ENCODE measurements around the gene ERVK3-1. TPM values are rescaled to one million over a fixed set of nuclear protein-coding genes. Genes with fewer than 3 reads are reported as not detected.

The ERVK3-1 gene
- total RNA-seq, 2 donors from 2014 or later, result 70.8 to 73.5 TPM

- H3K4me1 Mint-ChIP-seq (ENCODE audit: low read depth), result peaks cover 4% of the 10 kb centered on the region
Measured at GRCh38 chr19:58315580-58315979, 10.4 kb downstream of the ERVK3-1 start.

GRCh38 chr19:58317476-58318072, 12.4 kb downstream of the ERVK3-1 start:
- no peaks in the 10 kb centered on the region for H3K9me3 Mint-ChIP-seq
- H3K36me3 Mint-ChIP-seq (ENCODE audit: insufficient read depth in 2 of 2), result peaks cover 11 to 18% of the 10 kb centered on the region in 2 donors
- no peaks in the 10 kb centered on the region for H3K4me1 Mint-ChIP-seq (ENCODE audit: low read depth)
- DNase-seq, result no peak
- no peak for ATAC-seq (replicated peaks in 1 of 2)
- H3K27ac Mint-ChIP-seq, result no peak overlapping the region
- no peak overlapping the region for H3K4me3 Mint-ChIP-seq
- H3K27me3 Mint-ChIP-seq (ENCODE audit: low read depth), result no peaks in the 10 kb centered on the region

More at GRCh38 chr19:58315580-58315979, 10.4 kb downstream of the ERVK3-1 start:
- peaks cover 19 to 31% of the 10 kb centered on the region in 2 donors for H3K36me3 Mint-ChIP-seq (ENCODE audit: insufficient read depth in 2 of 2)
- no peak for DNase-seq
- H3K27ac Mint-ChIP-seq, result no peak overlapping the region
- no peaks in the 10 kb centered on the region for H3K27me3 Mint-ChIP-seq (ENCODE audit: low read depth)
- no peak overlapping the region for H3K4me3 Mint-ChIP-seq
- H3K9me3 Mint-ChIP-seq, result no peaks in the 10 kb centered on the region
- no peak for ATAC-seq (replicated peaks in 1 of 2)

- no peak for DNase-seq
- no peak overlapping the region for H3K27ac Mint-ChIP-seq
- no peaks in the 10 kb centered on the region for H3K4me1 Mint-ChIP-seq (ENCODE audit: low read depth)
- H3K4me3 Mint-ChIP-seq, result no peak overlapping the region
- no peaks in the 10 kb centered on the region for H3K27me3 Mint-ChIP-seq (ENCODE audit: low read depth)
- H3K36me3 Mint-ChIP-seq (ENCODE audit: insufficient read depth in 2 of 2), result peaks cover 8 to 13% of the 10 kb centered on the region in 2 donors
- ATAC-seq (replicated peaks in 1 of 2), result no peak
- no peaks in the 10 kb centered on the region for H3K9me3 Mint-ChIP-seq
Measured at GRCh38 chr19:58318297-58318696, 13.1 kb downstream of the ERVK3-1 start.

GRCh38 chr19:58319241-58319640, 14.1 kb downstream of the ERVK3-1 start:
- Mint-ChIP-seq H3K36me3 (ENCODE audit: insufficient read depth in 2 of 2) (peaks cover 4 to 8% of the 10 kb centered on the region in 2 donors), H3K4me1 (ENCODE audit: low read depth) (no peaks in the 10 kb centered on the region), H3K9me3 (no peaks in the 10 kb centered on the region), H3K4me3 (no peak overlapping the region), H3K27me3 (ENCODE audit: low read depth) (no peaks in the 10 kb centered on the region), H3K27ac (no peak overlapping the region)
- DNase-seq (no peak), ATAC-seq (replicated peaks in 1 of 2) (no peak)

DNA sequence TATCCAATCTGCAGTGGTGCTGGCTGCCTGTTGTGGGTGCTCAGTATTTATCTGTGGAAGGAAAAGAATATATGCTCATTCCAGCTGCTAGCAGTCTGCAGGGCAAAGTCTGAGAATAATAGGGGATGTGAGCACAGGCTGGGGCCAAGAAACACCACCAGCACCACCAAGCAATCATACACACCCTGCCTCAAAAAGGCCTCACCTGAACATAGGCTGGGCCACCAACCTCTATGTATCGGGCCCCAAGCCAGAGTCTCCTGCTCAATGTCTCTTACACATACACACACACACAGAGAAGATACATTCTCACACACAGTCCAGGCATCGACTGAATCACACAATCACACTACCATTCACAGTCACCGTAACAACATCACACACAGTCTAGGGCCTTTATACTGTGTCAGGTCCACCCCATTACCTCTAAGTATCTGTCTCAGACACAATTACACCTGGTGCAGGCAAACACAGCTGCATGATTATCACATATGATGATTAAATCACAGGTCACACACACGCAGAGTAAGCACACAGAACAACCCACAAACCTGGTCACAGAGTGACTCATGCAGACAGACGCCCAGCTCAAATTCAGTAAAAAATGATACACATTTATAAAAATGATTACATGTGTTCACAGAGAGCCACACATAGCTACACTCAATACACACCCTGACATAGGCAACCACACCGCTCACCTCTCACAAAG, 20.3 kb downstream of the ERVK3-1 start:
- Mint-ChIP-seq H3K27me3 (ENCODE audit: low read depth) (no peaks in the 10 kb centered on the region), H3K4me3 (no peak overlapping the region), H3K4me1 (ENCODE audit: low read depth) (no peaks in the 10 kb centered on the region), H3K9me3 (no peaks in the 10 kb centered on the region), H3K27ac (no peak overlapping the region), H3K36me3 (ENCODE audit: insufficient read depth in 2 of 2) (peaks cover 0 to 1% of the 10 kb centered on the region in 2 donors)
- DNase-seq, result peak in 1 of 2 donors; percentile 26
- peak; percentile 2 to 5 for ATAC-seq (replicated peaks in 1 of 2)

- H3K27ac Mint-ChIP-seq, result no peak overlapping the region
- no peak overlapping the region for H3K4me3 Mint-ChIP-seq
- H3K27me3 Mint-ChIP-seq (ENCODE audit: low read depth), result no peaks in the 10 kb centered on the region
- no peaks in the 10 kb centered on the region for H3K9me3 Mint-ChIP-seq
- H3K36me3 Mint-ChIP-seq (ENCODE audit: insufficient read depth in 2 of 2), result peaks cover 0 to 1% of the 10 kb centered on the region in 2 donors
- no peaks in the 10 kb centered on the region for H3K4me1 Mint-ChIP-seq (ENCODE audit: low read depth)
- ATAC-seq (replicated peaks in 1 of 2) (peak in 1 of 2 donors; percentile 28), DNase-seq (no peak)
Measured at GRCh38 chr19:58326501-58326913, 21.3 kb downstream of the ERVK3-1 start.

- no peaks in the 10 kb centered on the region for H3K4me1 Mint-ChIP-seq (ENCODE audit: low read depth)
- no peaks in the 10 kb centered on the region for H3K9me3 Mint-ChIP-seq
- no peaks in the 10 kb centered on the region for H3K27me3 Mint-ChIP-seq (ENCODE audit: low read depth)
- DNase-seq (peak; percentile 91 to 93), ATAC-seq (replicated peaks in 1 of 2) (peak; percentile 87 to 89)
- peaks cover 0 to under 1% of the 10 kb centered on the region in 2 donors for H3K36me3 Mint-ChIP-seq (ENCODE audit: insufficient read depth in 2 of 2)
- H3K4me3 Mint-ChIP-seq, result no peak within 1 kb of the TSS
- H3K27ac Mint-ChIP-seq, result no peak within 1 kb of the TSS
Measured at GRCh38 chr19:58326914-58327726, 21.9 kb downstream of the ERVK3-1 start, which contains the start of gene ZSCAN22. Gene ZSCAN22, plus strand, starts transcription at chr19:58326994. Its CDS starts 7,809 bp downstream, at chr19:58334803.

DNA sequence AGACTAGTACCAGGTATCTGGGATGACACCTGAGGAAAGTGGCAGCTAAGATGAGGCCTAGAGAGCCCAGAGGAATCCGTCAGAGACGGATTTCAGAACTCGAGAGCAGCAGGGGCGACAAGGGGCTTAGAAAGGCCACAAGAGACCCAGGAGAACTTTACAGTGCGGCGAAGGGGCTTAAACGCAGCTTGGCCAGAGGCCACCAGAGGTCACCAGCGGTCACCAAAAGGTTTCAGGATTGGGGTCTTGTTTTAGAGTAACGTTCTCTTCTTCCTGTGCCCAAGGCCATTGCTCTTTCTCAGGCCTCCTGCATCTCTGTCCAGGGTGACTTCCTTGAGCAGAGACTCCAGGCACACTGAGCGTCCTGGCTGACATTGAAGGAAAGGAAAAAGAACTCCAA, 23.8 kb downstream of the ERVK3-1 start:
- no peaks in the 10 kb centered on the region for H3K4me1 Mint-ChIP-seq (ENCODE audit: low read depth)
- no peaks in the 10 kb centered on the region for H3K9me3 Mint-ChIP-seq
- no peak for ATAC-seq (replicated peaks in 1 of 2)
- no peak overlapping the region for H3K27ac Mint-ChIP-seq
- no peaks in the 10 kb centered on the region for H3K36me3 Mint-ChIP-seq (ENCODE audit: insufficient read depth in 2 of 2)
- no peak overlapping the region for H3K4me3 Mint-ChIP-seq
- no peaks in the 10 kb centered on the region for H3K27me3 Mint-ChIP-seq (ENCODE audit: low read depth)
- DNase-seq, result peak; percentile 23 to 35

GRCh38 chr19:58330458-58330857, 25.3 kb downstream of the ERVK3-1 start:
- H3K27me3 Mint-ChIP-seq (ENCODE audit: low read depth), result no peaks in the 10 kb centered on the region
- no peak overlapping the region for H3K4me3 Mint-ChIP-seq
- no peaks in the 10 kb centered on the region for H3K9me3 Mint-ChIP-seq
- H3K27ac Mint-ChIP-seq, result no peak overlapping the region
- no peak for ATAC-seq (replicated peaks in 1 of 2)
- peaks cover 1 to 2% of the 10 kb centered on the region in 2 donors for H3K36me3 Mint-ChIP-seq (ENCODE audit: insufficient read depth in 2 of 2)
- H3K4me1 Mint-ChIP-seq (ENCODE audit: low read depth), result no peaks in the 10 kb centered on the region
- no peak for DNase-seq

DNA sequence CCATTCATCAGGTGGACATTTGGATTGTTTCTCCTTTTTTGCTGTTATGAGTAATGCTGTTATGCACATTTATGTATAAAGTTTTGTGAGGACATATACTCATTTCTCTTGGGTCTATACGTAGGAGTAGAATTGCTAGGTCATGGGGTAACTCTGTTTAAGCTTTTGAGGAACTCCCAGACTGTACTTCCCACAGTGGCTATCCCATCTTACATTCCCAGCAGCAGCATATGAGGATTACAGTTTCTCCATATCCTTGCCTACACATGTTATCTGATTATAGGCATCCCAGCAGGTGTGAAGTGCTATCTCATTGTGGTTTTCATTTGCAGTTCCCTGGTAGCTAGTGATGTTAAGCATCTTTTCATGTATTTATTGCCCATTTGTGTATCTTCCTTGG, 27.5 kb downstream of the ERVK3-1 start:
- H3K36me3 Mint-ChIP-seq (ENCODE audit: insufficient read depth in 2 of 2), result peaks cover 1 to 2% of the 10 kb centered on the region in 2 donors
- no peak overlapping the region for H3K4me3 Mint-ChIP-seq
- ATAC-seq (replicated peaks in 1 of 2) (no peak), DNase-seq (no peak)
- H3K27ac Mint-ChIP-seq, result no peak overlapping the region
- H3K27me3 Mint-ChIP-seq (ENCODE audit: low read depth), result no peaks in the 10 kb centered on the region
- H3K4me1 Mint-ChIP-seq (ENCODE audit: low read depth), result no peaks in the 10 kb centered on the region
- H3K9me3 Mint-ChIP-seq, result no peaks in the 10 kb centered on the region

DNA sequence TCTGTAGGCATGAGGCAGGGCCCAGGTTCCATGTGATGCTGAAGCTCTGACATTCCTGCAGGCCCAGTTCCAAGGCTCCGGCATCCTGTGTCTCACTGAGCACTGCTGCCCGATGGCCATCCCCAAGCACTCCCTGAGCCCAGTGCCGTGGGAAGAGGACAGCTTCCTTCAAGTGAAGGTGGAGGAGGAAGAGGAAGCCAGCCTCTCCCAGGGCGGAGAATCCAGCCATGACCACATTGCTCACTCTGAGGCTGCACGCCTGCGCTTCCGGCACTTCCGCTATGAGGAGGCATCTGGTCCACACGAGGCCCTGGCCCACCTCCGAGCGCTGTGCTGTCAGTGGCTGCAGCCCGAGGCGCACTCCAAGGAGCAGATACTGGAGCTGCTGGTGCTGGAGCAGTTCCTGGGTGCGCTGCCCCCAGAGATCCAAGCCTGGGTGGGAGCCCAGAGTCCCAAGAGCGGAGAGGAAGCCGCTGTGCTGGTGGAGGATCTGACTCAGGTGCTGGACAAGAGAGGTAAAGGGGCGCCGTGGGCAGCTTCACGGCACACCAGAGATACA, 29.6 kb downstream of the ERVK3-1 start:
- Mint-ChIP-seq H3K4me3 (no peak overlapping the region), H3K4me1 (ENCODE audit: low read depth) (peaks cover 2% of the 10 kb centered on the region), H3K27ac (no peak overlapping the region), H3K9me3 (no peaks in the 10 kb centered on the region), H3K27me3 (ENCODE audit: low read depth) (no peaks in the 10 kb centered on the region), H3K36me3 (ENCODE audit: insufficient read depth in 2 of 2) (peaks cover 9 to 13% of the 10 kb centered on the region in 2 donors)
- DNase-seq (no peak), ATAC-seq (replicated peaks in 1 of 2) (no peak)

DNA sequence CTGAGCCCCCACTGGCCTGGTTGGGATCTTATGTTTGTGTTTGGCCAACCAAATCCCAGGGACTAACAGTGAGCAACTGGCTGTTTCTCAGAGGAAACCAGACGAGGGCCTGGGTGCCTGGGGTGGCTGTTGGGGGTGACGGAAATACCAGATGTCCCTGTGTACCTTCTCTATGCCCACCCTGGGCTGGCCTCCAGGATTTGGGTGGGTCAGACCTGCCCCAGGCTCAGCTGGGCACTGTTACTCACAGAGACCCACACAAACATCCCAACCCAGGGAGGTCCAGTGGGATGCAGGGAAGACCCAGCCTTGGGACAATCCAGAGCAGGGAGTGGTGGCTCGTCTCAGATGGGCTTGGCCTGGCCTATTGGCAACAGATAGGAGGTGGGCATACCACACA, 30.5 kb downstream of the ERVK3-1 start:
- no peaks in the 10 kb centered on the region for H3K9me3 Mint-ChIP-seq
- ATAC-seq (replicated peaks in 1 of 2) (no peak), DNase-seq (no peak)
- H3K36me3 Mint-ChIP-seq (ENCODE audit: insufficient read depth in 2 of 2), result peaks cover 15% of the 10 kb centered on the region in 2 donors
- no peaks in the 10 kb centered on the region for H3K27me3 Mint-ChIP-seq (ENCODE audit: low read depth)
- H3K4me3 Mint-ChIP-seq, result no peak overlapping the region
- H3K27ac Mint-ChIP-seq, result no peak overlapping the region
- H3K4me1 Mint-ChIP-seq (ENCODE audit: low read depth), result peaks cover 6% of the 10 kb centered on the region

DNA sequence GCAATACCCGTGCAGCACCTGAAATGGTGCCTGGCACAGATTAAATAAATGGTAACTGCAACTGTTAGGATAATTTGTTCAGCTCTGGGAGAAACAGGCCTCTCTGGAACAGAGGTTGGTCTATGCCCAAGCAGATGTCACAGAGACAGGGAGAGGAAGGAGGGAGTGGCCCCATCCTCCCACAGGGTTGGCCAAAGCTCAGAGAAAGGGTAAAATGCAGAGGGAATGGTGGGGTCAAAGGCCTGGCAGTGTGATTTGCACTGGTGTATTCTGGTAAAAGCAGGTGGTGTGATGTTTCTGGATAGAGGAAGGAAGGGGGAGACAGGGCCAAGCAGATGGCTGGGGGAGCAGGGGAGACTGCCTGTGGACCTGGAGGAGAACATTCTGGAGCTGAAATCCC, 31.0 kb downstream of the ERVK3-1 start:
- no peak overlapping the region for H3K27ac Mint-ChIP-seq
- H3K4me1 Mint-ChIP-seq (ENCODE audit: low read depth), result peaks cover 6% of the 10 kb centered on the region
- no peak for ATAC-seq (replicated peaks in 1 of 2)
- H3K36me3 Mint-ChIP-seq (ENCODE audit: insufficient read depth in 2 of 2), result peaks cover 16 to 17% of the 10 kb centered on the region in 2 donors
- H3K9me3 Mint-ChIP-seq, result no peaks in the 10 kb centered on the region
- no peak for DNase-seq
- no peaks in the 10 kb centered on the region for H3K27me3 Mint-ChIP-seq (ENCODE audit: low read depth)
- no peak overlapping the region for H3K4me3 Mint-ChIP-seq

Data from activated T-cell treated with anti-CD3 and anti-CD28 coated beads, Interleukin-2, amount 50 U/mL, for 72 hours (primary cell).